ENCODE measurements around the gene SGK1. TPM values are rescaled to one million over a fixed set of nuclear protein-coding genes. Genes with fewer than 3 reads are reported as not detected.
A peak's percentile ranks its signal among the peaks of the same experiment; 100 is the strongest.
"Not testable (repeated sequence)": the region's sequence is repeated elsewhere in the genome, so short reads cannot be mapped to it uniquely, and the experiment has no call there.

Gene SGK1
- total RNA-seq, 2 donors from 2014 or later: 30.7 to 44.6 TPM

DNA sequence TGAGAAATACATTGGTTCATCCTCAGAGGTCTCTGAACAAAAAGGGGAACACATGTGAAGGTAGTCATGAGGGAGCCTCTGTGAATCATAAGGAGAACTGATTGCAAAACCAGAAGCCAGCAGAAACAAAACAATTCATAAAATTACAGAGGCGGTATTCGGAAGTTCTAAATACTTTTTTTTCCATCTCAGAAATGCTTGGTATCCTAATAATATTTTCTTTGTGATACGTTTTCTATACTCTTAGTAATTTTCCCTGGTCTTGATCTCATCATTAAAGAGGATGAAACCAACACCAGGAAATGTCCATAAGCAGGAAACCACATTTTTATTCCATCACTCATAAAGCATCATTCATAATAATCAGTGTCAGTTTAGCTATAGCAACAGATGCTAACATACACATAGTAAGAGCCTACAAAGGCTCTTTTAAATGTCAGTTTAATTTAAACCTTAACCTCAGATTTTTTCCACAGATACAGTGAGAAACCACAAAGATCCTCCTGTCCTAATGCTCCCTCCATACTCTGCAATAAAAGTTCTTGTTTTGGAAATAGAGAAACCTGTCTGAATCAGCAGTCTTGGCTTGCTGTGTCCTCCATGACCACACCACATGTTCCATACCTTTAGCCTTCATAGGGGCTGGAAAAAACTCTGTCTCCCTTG lies 29.2 kb downstream of the SGK1 start:
- DNase-seq: peak; percentile 5 to 25
- no peaks in the 10 kb centered on the region for H3K27me3 Mint-ChIP-seq (ENCODE audit: low read depth)

DNA sequence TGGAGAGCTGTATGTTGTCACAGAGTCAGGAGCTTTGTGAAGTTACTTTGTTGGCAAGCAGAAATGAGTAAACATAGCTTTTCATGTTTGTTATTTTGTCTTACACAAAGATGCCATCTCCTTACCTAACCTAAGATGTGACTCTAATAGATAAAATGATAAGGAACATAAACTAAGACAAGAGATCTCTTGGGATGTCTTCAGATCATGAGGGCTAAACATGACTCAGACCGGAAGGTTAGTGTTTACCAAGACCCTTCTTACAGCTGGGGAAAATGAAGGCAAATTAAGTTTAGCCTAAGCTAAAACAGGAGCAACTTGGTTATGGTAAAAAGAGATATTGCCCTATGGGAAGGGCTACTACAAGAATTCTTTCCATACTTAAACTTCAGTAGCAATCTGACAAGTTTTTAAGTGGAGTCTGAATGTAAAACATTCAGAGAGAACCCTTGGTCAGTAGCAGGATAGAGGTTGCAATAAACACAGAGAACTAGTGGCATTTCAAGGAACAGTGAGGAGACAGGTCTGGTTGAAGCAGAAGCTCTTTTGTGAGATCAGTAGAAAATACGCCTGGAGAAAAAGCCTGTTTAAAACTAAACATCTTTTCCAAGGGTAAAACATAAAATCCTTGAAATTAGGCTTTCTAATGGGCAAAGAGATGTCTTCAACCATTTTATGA lies 29.9 kb downstream of the SGK1 start:
- Mint-ChIP-seq H3K27me3 (ENCODE audit: low read depth) (no peaks in the 10 kb centered on the region), H3K27ac (peak overlapping the region; percentile 98), H3K4me1 (ENCODE audit: low read depth) (peaks cover 24% of the 10 kb centered on the region), H3K9me3 (no peaks in the 10 kb centered on the region), H3K4me3 (peak overlapping the region; percentile 64 to 81), H3K36me3 (ENCODE audit: insufficient read depth in 2 of 2) (no peaks in the 10 kb centered on the region)
- DNase-seq (no peak), ATAC-seq (replicated peaks in 1 of 2) (peak; percentile 23 to 31)

More for the DNA sequence above, 29.2 kb downstream of the SGK1 start:
- peak overlapping the region; percentile 64 to 81 for H3K4me3 Mint-ChIP-seq
- H3K27ac Mint-ChIP-seq: peak overlapping the region; percentile 98
- H3K36me3 Mint-ChIP-seq (ENCODE audit: insufficient read depth in 2 of 2): no peaks in the 10 kb centered on the region
- no peaks in the 10 kb centered on the region for H3K9me3 Mint-ChIP-seq
- peak; percentile 88 for ATAC-seq (replicated peaks in 1 of 2)
- H3K4me1 Mint-ChIP-seq (ENCODE audit: low read depth): peaks cover 24% of the 10 kb centered on the region

DNA sequence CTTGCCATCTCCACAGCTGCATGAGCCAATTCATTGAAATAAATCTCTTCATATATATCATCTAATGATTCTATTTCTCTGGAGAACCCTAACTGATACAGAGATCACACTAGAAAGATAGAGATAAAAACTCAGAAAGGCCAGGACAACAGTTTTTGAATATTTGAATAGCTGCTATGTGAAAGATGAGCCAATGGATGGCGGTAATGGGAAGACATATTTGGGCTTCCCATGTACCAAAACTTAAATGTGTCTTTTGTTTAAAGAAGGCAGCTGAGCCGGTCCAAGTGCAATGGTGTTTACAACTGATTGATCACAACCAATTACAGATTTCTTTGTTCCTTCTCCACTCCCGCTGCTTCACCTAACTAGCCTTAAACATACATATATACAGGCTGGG lies 35.1 kb downstream of the SGK1 start:
- no peak for ATAC-seq (replicated peaks in 1 of 2)
- H3K36me3 Mint-ChIP-seq (ENCODE audit: insufficient read depth in 2 of 2): no peaks in the 10 kb centered on the region
- H3K27me3 Mint-ChIP-seq (ENCODE audit: low read depth): no peaks in the 10 kb centered on the region
- H3K9me3 Mint-ChIP-seq: no peaks in the 10 kb centered on the region
- DNase-seq: no peak
- H3K27ac Mint-ChIP-seq: no peak overlapping the region
- peaks cover 12% of the 10 kb centered on the region for H3K4me1 Mint-ChIP-seq (ENCODE audit: low read depth)
- no peak overlapping the region for H3K4me3 Mint-ChIP-seq

DNA sequence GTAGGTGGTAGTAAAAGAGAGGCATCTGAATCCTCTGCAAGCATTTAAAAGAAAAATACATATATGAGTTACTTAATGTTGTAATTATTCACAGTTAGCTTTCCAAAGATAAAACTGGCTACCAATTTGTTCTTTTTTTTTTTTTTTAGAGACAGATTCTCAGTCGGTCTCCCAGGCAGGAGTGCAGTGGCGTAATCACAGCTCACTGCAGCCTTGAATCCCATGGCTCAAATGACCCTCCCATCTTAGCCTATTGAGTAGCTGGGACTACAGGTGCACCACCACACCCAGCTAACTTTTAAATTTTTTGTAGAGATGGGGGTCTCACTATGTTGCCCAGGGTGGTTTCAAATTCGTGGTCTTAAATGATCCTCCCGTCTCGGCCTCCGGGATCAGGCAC lies 36.5 kb downstream of the SGK1 start:
- Mint-ChIP-seq H3K36me3 (ENCODE audit: insufficient read depth in 2 of 2) (no peaks in the 10 kb centered on the region), H3K27me3 (ENCODE audit: low read depth) (no peaks in the 10 kb centered on the region), H3K9me3 (no peaks in the 10 kb centered on the region), H3K4me3 (no peak overlapping the region), H3K27ac (no peak overlapping the region), H3K4me1 (ENCODE audit: low read depth) (peaks cover 22% of the 10 kb centered on the region)
- DNase-seq: no peak
- ATAC-seq (replicated peaks in 1 of 2): no peak

DNA sequence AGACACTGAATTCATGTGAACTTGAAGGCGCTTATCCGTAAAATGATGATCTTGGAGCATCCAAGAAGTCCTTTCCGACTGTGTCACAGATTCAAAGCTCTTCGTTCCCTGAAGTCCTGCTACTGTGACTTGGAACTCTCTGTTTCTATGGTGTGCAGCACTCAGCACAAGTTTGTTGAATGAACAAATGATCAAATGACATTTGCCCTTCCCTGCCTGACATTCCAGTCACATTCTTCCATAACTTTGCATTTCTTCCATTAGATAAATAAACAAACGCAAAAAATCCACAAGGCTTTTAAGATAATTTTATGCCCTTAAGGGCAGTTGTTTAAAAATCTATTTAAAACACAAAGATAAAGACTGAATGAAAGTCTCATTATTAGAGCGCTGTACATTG lies 39.9 kb downstream of the SGK1 start:
- Mint-ChIP-seq H3K4me3 (no peak overlapping the region), H3K36me3 (ENCODE audit: insufficient read depth in 2 of 2) (peaks cover 0 to under 1% of the 10 kb centered on the region in 2 donors), H3K27me3 (ENCODE audit: low read depth) (no peaks in the 10 kb centered on the region), H3K4me1 (ENCODE audit: low read depth) (peaks cover 24% of the 10 kb centered on the region), H3K9me3 (no peaks in the 10 kb centered on the region), H3K27ac (no peak overlapping the region)
- ATAC-seq (replicated peaks in 1 of 2): no peak
- no peak for DNase-seq

DNA sequence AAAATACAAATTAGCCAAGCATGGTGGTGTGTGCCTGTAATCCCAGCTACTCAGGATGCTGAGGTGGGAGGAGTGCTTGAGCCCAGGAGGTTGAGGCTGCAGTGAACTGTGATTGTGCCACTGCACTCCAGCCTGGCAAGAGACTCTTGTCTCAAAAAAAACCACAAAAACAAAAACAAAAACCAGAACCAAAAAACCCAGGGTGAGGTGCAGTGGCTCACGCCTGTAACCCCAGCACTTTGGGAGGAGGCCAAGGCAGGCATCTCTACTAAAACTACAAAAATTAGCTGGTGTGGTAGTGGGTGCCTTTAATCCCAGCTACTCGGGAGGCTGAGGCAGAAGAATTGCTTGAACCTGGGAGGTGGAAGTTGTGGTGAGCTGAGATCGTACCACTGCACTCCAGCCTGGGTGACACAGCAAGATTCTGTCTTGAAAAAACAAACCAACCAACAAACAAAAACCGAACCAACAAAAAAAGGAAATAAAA lies 41.0 kb downstream of the SGK1 start:
- H3K9me3 Mint-ChIP-seq; H3K36me3 Mint-ChIP-seq (ENCODE audit: insufficient read depth in 2 of 2); H3K27me3 Mint-ChIP-seq (ENCODE audit: low read depth): not testable (repeated sequence)
- peaks cover 34% of the 10 kb centered on the region for H3K4me1 Mint-ChIP-seq (ENCODE audit: low read depth)
- ATAC-seq (replicated peaks in 1 of 2): peak; percentile 28 to 40
- H3K27ac Mint-ChIP-seq: peak overlapping the region; percentile 48
- peak overlapping the region; percentile 47 to 50 for H3K4me3 Mint-ChIP-seq
- DNase-seq: peak; percentile 2 to 15

DNA sequence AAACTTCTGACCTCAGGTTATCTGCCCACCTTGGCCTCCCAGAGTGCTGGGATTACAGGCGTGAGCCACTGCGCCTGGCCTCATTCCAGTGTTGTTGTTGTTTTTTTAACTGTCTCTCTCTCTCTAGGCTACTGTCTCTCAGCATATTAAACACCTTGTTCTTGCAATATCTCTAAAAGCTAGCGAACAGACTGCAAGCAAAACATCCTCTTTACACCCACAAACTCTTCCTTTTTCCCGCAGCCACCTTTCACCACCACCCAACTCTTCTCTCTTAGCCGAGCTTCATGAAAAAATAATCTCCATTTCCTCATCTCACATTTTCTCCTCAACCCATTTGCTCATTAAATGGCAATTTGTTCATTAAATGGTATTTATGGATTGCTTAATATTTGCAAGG lies 45.5 kb downstream of the SGK1 start:
- DNase-seq (no peak), ATAC-seq (replicated peaks in 1 of 2) (no peak)
- peaks cover 33% of the 10 kb centered on the region for H3K4me1 Mint-ChIP-seq (ENCODE audit: low read depth)
- H3K27me3 Mint-ChIP-seq (ENCODE audit: low read depth): no peaks in the 10 kb centered on the region
- peak overlapping the region in 1 of 2 donors; percentile 16 for H3K4me3 Mint-ChIP-seq
- peaks cover 0 to 2% of the 10 kb centered on the region in 2 donors for H3K36me3 Mint-ChIP-seq (ENCODE audit: insufficient read depth in 2 of 2)
- H3K27ac Mint-ChIP-seq: peak overlapping the region; percentile 59
- no peaks in the 10 kb centered on the region for H3K9me3 Mint-ChIP-seq

DNA sequence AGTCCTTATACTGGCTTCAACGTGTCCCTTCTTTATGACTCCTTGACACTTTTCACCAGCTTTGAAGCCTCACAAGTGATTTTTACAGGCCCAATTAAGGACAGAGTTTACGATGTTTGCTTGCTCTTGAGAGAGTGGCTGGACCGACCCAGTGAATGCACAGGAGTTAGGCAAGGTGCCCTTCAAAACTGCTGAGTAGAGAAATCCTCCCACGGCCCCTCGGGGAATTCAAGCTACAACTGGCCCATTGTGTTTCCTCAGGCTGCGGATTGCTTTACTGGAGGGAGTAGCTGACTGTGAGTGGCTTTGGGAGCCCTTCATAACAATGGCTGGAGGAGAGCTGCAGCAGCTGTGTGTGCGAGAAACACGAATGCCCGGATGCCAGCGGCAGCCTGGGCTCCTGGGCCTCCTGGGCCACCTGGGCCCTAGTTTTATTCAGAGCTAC lies 50.0 kb downstream of the SGK1 start:
- ATAC-seq (replicated peaks in 1 of 2) (no peak), DNase-seq (no peak)
- H3K27me3 Mint-ChIP-seq (ENCODE audit: low read depth): no peaks in the 10 kb centered on the region
- peaks cover 0 to under 1% of the 10 kb centered on the region in 2 donors for H3K36me3 Mint-ChIP-seq (ENCODE audit: insufficient read depth in 2 of 2)
- H3K4me3 Mint-ChIP-seq: no peak overlapping the region
- peaks cover 15% of the 10 kb centered on the region for H3K4me1 Mint-ChIP-seq (ENCODE audit: low read depth)
- H3K27ac Mint-ChIP-seq: no peak overlapping the region
- H3K9me3 Mint-ChIP-seq: no peaks in the 10 kb centered on the region

DNA sequence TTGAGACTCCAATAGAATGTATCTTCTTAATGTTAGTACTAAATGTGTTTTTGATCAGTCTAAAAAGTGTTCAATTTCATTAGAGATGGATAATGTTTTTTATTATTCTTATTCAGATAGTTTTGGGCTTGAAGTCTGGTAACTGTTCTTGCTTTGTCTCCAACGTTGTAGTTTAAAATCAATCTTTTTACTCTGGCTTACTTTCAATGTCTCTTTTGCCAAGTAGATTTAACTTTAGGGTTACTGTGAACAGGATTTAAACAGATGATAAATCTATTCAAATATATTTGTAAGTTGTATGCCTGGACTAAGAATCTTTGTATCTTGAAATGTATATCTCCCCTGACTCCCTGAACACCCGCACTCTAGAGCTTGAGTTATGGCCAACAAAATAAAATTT lies 51.1 kb downstream of the SGK1 start:
- Mint-ChIP-seq H3K27me3 (ENCODE audit: low read depth) (no peaks in the 10 kb centered on the region), H3K9me3 (no peaks in the 10 kb centered on the region), H3K27ac (no peak overlapping the region), H3K36me3 (ENCODE audit: insufficient read depth in 2 of 2) (no peaks in the 10 kb centered on the region), H3K4me1 (ENCODE audit: low read depth) (peaks cover 4% of the 10 kb centered on the region), H3K4me3 (no peak overlapping the region)
- ATAC-seq (replicated peaks in 1 of 2) (no peak), DNase-seq (no peak)

DNA sequence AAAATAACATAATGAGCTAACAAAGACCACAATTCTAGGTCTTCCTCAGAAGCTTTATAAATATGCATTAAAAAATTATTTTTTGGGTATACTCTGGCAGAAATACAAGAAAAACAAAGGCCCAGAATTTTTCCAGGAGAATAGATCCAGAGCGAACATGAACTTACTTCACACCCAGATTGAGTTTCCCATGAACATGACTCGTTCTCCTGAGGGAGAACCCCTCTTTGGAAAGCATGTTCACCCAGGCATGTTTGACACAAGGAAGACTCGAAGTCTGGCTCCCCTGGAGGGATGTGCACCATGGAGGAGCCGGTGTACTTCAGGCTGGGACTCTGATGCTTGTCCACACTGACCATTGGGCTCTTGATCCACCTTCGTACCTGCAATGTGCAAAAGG lies 56.1 kb downstream of the SGK1 start:
- no peak overlapping the region for H3K27ac Mint-ChIP-seq
- no peaks in the 10 kb centered on the region for H3K9me3 Mint-ChIP-seq
- no peak overlapping the region for H3K4me3 Mint-ChIP-seq
- no peak for ATAC-seq (replicated peaks in 1 of 2)
- no peaks in the 10 kb centered on the region for H3K4me1 Mint-ChIP-seq (ENCODE audit: low read depth)
- H3K36me3 Mint-ChIP-seq (ENCODE audit: insufficient read depth in 2 of 2): no peaks in the 10 kb centered on the region
- no peaks in the 10 kb centered on the region for H3K27me3 Mint-ChIP-seq (ENCODE audit: low read depth)
- DNase-seq: no peak

DNA sequence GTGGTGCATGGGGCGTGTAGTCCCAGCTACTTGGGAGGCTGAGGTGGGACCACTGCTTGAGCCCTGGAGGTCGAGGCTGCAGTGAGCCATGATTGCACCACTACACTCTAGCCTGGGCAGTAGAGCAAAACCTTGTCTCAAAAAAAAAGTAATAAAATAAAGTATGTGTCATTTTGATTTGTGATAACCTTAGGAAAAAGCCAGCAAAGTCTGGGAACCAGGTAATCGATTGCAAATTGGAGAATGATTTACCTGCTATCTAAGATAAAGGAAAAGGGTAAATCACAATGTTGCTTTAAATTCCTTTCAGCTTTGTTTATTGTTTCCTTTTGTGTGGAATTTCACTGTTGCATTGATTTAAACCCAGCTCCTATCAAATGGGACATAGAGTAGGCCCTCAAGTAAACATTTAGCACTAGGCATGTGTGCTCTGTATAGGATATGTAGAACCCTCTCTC lies 59.0 kb downstream of the SGK1 start:
- H3K36me3 Mint-ChIP-seq (ENCODE audit: insufficient read depth in 2 of 2): no peaks in the 10 kb centered on the region
- no peak overlapping the region for H3K4me3 Mint-ChIP-seq
- peaks cover 4% of the 10 kb centered on the region for H3K4me1 Mint-ChIP-seq (ENCODE audit: low read depth)
- H3K9me3 Mint-ChIP-seq: no peaks in the 10 kb centered on the region
- H3K27ac Mint-ChIP-seq: no peak overlapping the region
- no peak for ATAC-seq (replicated peaks in 1 of 2)
- H3K27me3 Mint-ChIP-seq (ENCODE audit: low read depth): no peaks in the 10 kb centered on the region
- no peak for DNase-seq

DNA sequence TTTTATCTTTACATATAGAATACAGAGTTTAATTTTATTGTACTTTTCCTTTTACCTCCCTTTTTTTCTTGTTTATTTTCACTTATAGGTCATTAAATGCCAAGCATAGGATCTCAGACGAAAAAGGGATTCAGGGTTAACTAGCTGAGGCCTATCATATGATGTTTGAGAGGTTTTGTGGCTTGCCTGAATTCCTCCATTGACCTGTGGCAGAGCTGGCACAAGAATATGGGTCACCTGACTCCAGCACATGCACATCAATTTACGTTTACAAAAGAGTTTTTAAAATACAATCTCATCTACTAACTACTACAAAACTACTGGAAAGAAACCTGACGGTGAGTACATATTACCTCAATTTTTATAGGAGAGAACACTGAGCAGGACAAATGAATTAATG lies 60.4 kb downstream of the SGK1 start:
- Mint-ChIP-seq H3K4me3 (no peak overlapping the region), H3K27ac (no peak overlapping the region)
- no peak for ATAC-seq (replicated peaks in 1 of 2)

DNA sequence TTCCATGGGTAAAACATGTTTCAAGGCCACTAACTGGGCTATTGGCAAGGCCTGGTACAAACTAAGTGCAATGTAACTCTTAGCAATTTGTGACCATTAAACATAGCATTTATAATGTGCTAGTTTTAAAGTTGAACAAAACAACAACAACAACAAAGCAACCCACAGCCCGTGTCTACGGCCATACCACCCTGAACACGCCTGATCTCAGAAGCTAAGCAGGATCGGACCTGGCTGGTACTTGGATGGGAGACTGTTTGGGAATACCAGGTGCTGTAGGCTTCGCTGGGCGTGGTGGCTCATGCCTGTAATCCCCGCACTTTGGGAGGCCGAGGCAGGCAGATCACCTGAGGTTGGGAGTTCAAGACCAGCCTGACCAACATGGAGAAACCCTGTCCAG lies 61.0 kb downstream of the SGK1 start:
- Mint-ChIP-seq H3K27ac (peak overlapping the region; percentile 34), H3K9me3 (no peaks in the 10 kb centered on the region), H3K4me3 (no peak overlapping the region), H3K4me1 (ENCODE audit: low read depth) (peaks cover 4% of the 10 kb centered on the region), H3K36me3 (ENCODE audit: insufficient read depth in 2 of 2) (no peaks in the 10 kb centered on the region), H3K27me3 (ENCODE audit: low read depth) (no peaks in the 10 kb centered on the region)
- ATAC-seq (replicated peaks in 1 of 2) (no peak), DNase-seq (no peak)

More for the DNA sequence above, 60.4 kb downstream of the SGK1 start:
- Mint-ChIP-seq H3K27me3 (ENCODE audit: low read depth) (no peaks in the 10 kb centered on the region), H3K36me3 (ENCODE audit: insufficient read depth in 2 of 2) (no peaks in the 10 kb centered on the region), H3K4me1 (ENCODE audit: low read depth) (peaks cover 4% of the 10 kb centered on the region), H3K9me3 (no peaks in the 10 kb centered on the region)
- DNase-seq: no peak

Data from activated T-cell treated with anti-CD3 and anti-CD28 coated beads, Interleukin-2, amount 50 U/mL, for 72 hours (primary cell).